ENCODE data around the gene ZNF860. TPM values are rescaled to one million over a fixed set of nuclear protein-coding genes. Genes with fewer than 3 reads are reported as not detected.

Gene ZNF860
- polyA plus RNA-seq, 1 of the 3 experiments (the other 2 are of a cell fraction), result not detected

DNA sequence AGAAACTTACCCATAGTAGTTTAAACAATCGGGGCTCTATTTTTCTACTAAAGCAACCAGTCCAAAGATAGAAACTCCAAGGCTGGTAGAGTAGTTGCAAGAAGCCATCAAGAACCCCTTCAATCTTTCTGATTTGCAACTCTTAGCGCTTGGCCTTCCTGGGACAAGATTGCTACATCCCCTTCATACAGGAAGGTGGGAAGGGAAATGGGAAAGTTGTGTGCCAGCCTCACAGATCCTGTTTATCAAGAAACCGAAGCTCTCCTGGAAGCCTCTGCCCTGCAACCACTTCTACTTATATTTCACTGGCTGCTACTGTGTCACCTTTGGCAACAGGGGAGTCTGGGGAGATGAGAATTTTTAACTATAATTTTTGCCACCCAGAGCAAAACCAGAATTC lies 46.7 kb upstream of the ZNF860 start:
- Histone ChIP-seq H3K4me1 (ENCODE audit: control insufficient read depth in 1 of 2, insufficient read depth in 2 of 2, low read depth in 1 of 2, low read length in 1 of 2) (no peaks in the 10 kb centered on the region), H3K4me3 (ENCODE audit: low read depth in 2 of 2, low read length in 1 of 2) (no peak overlapping the region), H3K27me3 (ENCODE audit: insufficient read depth) (no peaks in the 10 kb centered on the region), H3K27ac (ENCODE audit: low read depth in 2 of 2, low read length in 1 of 2) (no peak overlapping the region), H3K79me2 (ENCODE audit: insufficient read depth) (no peaks in the 10 kb centered on the region), H4K20me1 (ENCODE audit: insufficient read depth) (no peaks in the 10 kb centered on the region), H3K9me3 (no peaks in the 10 kb centered on the region; the same call in 1 of the 2 replicates), H3K9me2 (no peaks in the 10 kb centered on the region), H3K9ac (no peak overlapping the region), H2AFZ (ENCODE audit: low read depth) (no peak overlapping the region), H3F3A (replicated peaks; ENCODE audit: insufficient read depth) (no peaks in the 10 kb centered on the region), H3K36me3 (replicated peaks in 1 of 2; ENCODE audit: control insufficient read depth in 1 of 2, insufficient read depth in 2 of 2, low read length in 1 of 2) (no peaks in the 10 kb centered on the region), H3K4me2 (no peak overlapping the region)
- ChIA-PET POLR2A (no interaction called here), CTCF (no interaction called here)
- TF ChIP-seq, protein P1, sequence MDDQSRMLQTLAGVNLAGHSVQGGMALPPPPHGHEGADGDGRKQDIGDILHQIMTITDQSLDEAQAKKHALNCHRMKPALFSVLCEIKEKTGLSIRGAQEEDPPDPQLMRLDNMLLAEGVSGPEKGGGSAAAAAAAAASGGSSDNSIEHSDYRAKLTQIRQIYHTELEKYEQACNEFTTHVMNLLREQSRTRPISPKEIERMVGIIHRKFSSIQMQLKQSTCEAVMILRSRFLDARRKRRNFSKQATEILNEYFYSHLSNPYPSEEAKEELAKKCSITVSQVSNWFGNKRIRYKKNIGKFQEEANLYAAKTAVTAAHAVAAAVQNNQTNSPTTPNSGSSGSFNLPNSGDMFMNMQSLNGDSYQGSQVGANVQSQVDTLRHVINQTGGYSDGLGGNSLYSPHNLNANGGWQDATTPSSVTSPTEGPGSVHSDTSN (IDR thresholded peaks at IDR 0.05), result no peak
- TF ChIP-seq SMC3 (IDR thresholded peaks at IDR 0.05; ENCODE audit: low read depth, low read length) (no peak), RXRA (IDR thresholded peaks at IDR 0.05; ENCODE audit: borderline replicate concordance, low read depth) (no peak), ELF1 (IDR thresholded peaks at IDR 0.05) (no peak), TCF12 (IDR thresholded peaks at IDR 0.05) (no peak), RFX5 (IDR thresholded peaks at IDR 0.05; ENCODE audit: low read length) (no peak), TAF1 (IDR thresholded peaks at IDR 0.05; ENCODE audit: borderline replicate concordance, low read depth, low read length) (no peak), YY1 (IDR thresholded peaks at IDR 0.05; ENCODE audit: low read depth) (no peak)
- TF ChIP-seq, protein P2, sequence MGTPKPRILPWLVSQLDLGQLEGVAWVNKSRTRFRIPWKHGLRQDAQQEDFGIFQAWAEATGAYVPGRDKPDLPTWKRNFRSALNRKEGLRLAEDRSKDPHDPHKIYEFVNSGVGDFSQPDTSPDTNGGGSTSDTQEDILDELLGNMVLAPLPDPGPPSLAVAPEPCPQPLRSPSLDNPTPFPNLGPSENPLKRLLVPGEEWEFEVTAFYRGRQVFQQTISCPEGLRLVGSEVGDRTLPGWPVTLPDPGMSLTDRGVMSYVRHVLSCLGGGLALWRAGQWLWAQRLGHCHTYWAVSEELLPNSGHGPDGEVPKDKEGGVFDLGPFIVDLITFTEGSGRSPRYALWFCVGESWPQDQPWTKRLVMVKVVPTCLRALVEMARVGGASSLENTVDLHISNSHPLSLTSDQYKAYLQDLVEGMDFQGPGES (IDR thresholded peaks at IDR 0.05; ENCODE audit: low read depth, low read length), result no peak
- DNase-seq, result no peak
- 39% methylated on average over 3 of the region's 3 CpGs for WGBS (ENCODE audit: low lambda C conversion rate)

DNA sequence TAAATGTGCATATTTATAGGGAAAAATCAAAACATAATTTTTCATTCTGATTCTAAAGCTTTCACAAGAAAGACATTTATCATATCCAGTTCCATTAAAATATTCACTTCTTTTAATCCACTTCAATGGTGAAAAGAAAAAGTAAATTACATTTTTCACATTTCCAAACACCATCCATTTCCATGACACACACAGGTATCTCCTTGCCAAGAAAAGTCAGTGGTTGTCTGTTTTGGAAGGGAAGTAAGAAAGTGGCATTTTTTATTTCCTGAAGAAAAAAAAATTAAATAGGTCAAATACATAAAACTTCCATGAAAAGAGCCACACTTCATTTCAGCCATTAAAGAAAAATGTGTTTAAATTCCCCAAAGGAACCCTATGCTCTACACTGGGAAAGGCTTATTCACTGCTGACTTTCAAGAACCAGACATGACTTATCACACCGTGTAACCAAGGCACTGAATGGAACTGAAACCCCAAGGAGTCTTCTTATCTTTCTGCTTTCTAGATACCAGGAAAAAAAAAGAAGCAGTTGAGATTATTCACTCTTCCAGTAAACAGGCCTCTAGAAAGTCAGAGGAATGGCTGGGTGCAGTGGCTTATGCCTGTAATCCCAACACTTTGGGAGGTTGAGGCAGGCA lies 45.0 kb upstream of the ZNF860 start:
- Histone ChIP-seq H3K4me3 (ENCODE audit: low read depth in 2 of 2, low read length in 1 of 2) (no peak overlapping the region), H4K20me1 (ENCODE audit: insufficient read depth) (no peaks in the 10 kb centered on the region), H3K27ac (ENCODE audit: low read depth in 2 of 2, low read length in 1 of 2) (no peak overlapping the region), H3K9me3 (no peaks in the 10 kb centered on the region; the same call in 1 of the 2 replicates), H3K27me3 (ENCODE audit: insufficient read depth) (no peaks in the 10 kb centered on the region), H3K4me2 (no peak overlapping the region), H3K4me1 (ENCODE audit: control insufficient read depth in 1 of 2, insufficient read depth in 2 of 2, low read depth in 1 of 2, low read length in 1 of 2) (no peaks in the 10 kb centered on the region), H3K79me2 (ENCODE audit: insufficient read depth) (no peaks in the 10 kb centered on the region), H3K9ac (no peak overlapping the region), H3K36me3 (replicated peaks in 1 of 2; ENCODE audit: control insufficient read depth in 1 of 2, insufficient read depth in 2 of 2, low read length in 1 of 2) (no peaks in the 10 kb centered on the region), H3K9me2 (no peaks in the 10 kb centered on the region), H2AFZ (ENCODE audit: low read depth) (no peak overlapping the region), H3F3A (replicated peaks; ENCODE audit: insufficient read depth) (no peaks in the 10 kb centered on the region)
- DNase-seq, result no peak
- CTCF ChIA-PET, result no interaction called here
- POLR2A ChIA-PET, result no interaction called here
- 45% methylated on average over 1 of the region's 1 CpG for WGBS (ENCODE audit: low lambda C conversion rate)
- TF ChIP-seq SIN3A (IDR thresholded peaks at IDR 0.05; ENCODE audit: borderline replicate concordance, low read depth, low read length), result no peak
- no peak for TF ChIP-seq SMC3 (IDR thresholded peaks at IDR 0.05; ENCODE audit: low read depth, low read length)
- no peak for TF ChIP-seq JUND (IDR thresholded peaks at IDR 0.05)
- TF ChIP-seq, protein P3, sequence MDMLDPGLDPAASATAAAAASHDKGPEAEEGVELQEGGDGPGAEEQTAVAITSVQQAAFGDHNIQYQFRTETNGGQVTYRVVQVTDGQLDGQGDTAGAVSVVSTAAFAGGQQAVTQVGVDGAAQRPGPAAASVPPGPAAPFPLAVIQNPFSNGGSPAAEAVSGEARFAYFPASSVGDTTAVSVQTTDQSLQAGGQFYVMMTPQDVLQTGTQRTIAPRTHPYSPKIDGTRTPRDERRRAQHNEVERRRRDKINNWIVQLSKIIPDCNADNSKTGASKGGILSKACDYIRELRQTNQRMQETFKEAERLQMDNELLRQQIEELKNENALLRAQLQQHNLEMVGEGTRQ (IDR thresholded peaks at IDR 0.05; ENCODE audit: borderline replicate concordance, low read depth, low read length), result no peak
- no peak for TF ChIP-seq TAF1 (IDR thresholded peaks at IDR 0.05; ENCODE audit: borderline replicate concordance, low read depth, low read length)
- no peak for TF ChIP-seq RCOR1 (IDR thresholded peaks at IDR 0.05; ENCODE audit: low read length)
- no peak for TF ChIP-seq GABPA (IDR thresholded peaks at IDR 0.05; ENCODE audit: low read depth)
- TF ChIP-seq, protein P4, sequence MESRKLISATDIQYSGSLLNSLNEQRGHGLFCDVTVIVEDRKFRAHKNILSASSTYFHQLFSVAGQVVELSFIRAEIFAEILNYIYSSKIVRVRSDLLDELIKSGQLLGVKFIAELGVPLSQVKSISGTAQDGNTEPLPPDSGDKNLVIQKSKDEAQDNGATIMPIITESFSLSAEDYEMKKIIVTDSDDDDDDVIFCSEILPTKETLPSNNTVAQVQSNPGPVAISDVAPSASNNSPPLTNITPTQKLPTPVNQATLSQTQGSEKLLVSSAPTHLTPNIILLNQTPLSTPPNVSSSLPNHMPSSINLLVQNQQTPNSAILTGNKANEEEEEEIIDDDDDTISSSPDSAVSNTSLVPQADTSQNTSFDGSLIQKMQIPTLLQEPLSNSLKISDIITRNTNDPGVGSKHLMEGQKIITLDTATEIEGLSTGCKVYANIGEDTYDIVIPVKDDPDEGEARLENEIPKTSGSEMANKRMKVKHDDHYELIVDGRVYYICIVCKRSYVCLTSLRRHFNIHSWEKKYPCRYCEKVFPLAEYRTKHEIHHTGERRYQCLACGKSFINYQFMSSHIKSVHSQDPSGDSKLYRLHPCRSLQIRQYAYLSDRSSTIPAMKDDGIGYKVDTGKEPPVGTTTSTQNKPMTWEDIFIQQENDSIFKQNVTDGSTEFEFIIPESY (IDR thresholded peaks at IDR 0.05; ENCODE audit: borderline replicate concordance, low read depth), result no peak
- TF ChIP-seq, protein P2 (IDR thresholded peaks at IDR 0.05; ENCODE audit: low read depth, low read length), result no peak
- no peak for TF ChIP-seq FOXJ3 (CRISPR knock-in tag; IDR thresholded peaks at IDR 0.05)
- TF ChIP-seq EP300 (IDR thresholded peaks at IDR 0.05; ENCODE audit: borderline replicate concordance in 1 of 2, low read depth in 1 of 2, low read length in 1 of 2), result no peak
- TF ChIP-seq, protein P5, sequence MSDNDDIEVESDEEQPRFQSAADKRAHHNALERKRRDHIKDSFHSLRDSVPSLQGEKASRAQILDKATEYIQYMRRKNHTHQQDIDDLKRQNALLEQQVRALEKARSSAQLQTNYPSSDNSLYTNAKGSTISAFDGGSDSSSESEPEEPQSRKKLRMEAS (IDR thresholded peaks at IDR 0.05; ENCODE audit: low read depth), result no peak
- no peak for TF ChIP-seq TEAD4 (IDR thresholded peaks at IDR 0.05; ENCODE audit: borderline replicate concordance, insufficient read depth)
- no peak for TF ChIP-seq MEF2A (IDR thresholded peaks at IDR 0.05; ENCODE audit: borderline replicate concordance, low read depth)
